ENCODE measurements around the gene MXD4. TPM values are rescaled to one million over a fixed set of nuclear protein-coding genes. Genes with fewer than 3 reads are reported as not detected.

The MXD4 gene
- total and polyA plus RNA-seq, 2 of the 13 experiments (the other 11 are each of a cell fraction or from before 2014, with no cell fraction given) = 29.0 to 31.3 TPM

GRCh38 chr4:2297606-2298531 is 36.0 kb upstream of the MXD4 start:
- Histone ChIP-seq H3K9me3 (ENCODE audit: low read length) (no peaks in the 10 kb centered on the region), H3K36me3 (replicated peaks in 1 of 2; ENCODE audit: control insufficient read depth in 1 of 2, insufficient read depth in 2 of 2, low read length in 2 of 2) (no peaks in the 10 kb centered on the region), H3K79me2 (ENCODE audit: insufficient read depth, low read length) (no peaks in the 10 kb centered on the region), H4K20me1 (ENCODE audit: insufficient read depth, low read length) (no peaks in the 10 kb centered on the region), H3K4me3 (replicated peaks in 1 of 3; ENCODE audit: insufficient read depth in 1 of 3, low read depth in 2 of 3, low read length in 3 of 3) (no peak overlapping the region), H3K9ac (ENCODE audit: insufficient read depth, low read depth, low read length) (no peak overlapping the region), H3K4me1 (ENCODE audit: insufficient read depth, low read length) (0 out of 2 replicates have a peak, but pooled peaks cover 9% of the 10 kb centered on the region), H3K27ac (ENCODE audit: extremely low read length, insufficient read depth, low read length) (no peak overlapping the region), H3K4me2 (ENCODE audit: low read depth, low read length) (no peak overlapping the region), H2AFZ (ENCODE audit: low read length) (no peak overlapping the region), H3K27me3 (ENCODE audit: control insufficient read depth in 1 of 2, insufficient read depth in 2 of 2, low read length in 2 of 2) (peaks cover 11 to 55% of the 10 kb centered on the region in 2 experiments; a peak in 4 of 5 replicates)
- BruUV-seq (replicated peaks) = no TSS peak
- 55% methylated on average over 38 of the region's 40 CpGs for WGBS (ENCODE audit: low lambda C conversion rate)
- POLR2A ChIA-PET = no interaction called here
- CTCF ChIA-PET (ENCODE audit: low intra/inter-chr PET ratio, low total read pairs) = no interaction called here
- FAIRE-seq (no peak), DNase-seq (ENCODE audit: low spot score) (no peak), ATAC-seq (no peak)
- in situ Hi-C loops (cut with HindIII; ENCODE audit: extremely low pct_ligation_motif_present, low pct_unique_long_range_greater_than_20kb) (no loop called here), intact Hi-C loops (cut with micrococcal nuclease; ENCODE audit: unreplicated experiment) (no loop called here)
- TF ChIP-seq CREB1 (IDR thresholded peaks at IDR 0.05) (peak; percentile 43; the same call in 1 of the 2 replicates), CREB1 (CRISPR knock-in tag; IDR thresholded peaks at IDR 0.05) (no peak), ZNF563 (CRISPR knock-in tag; IDR thresholded peaks at IDR 0.05) (no peak)

- POLR2A ChIA-PET = no interaction called here
- in situ Hi-C loops (cut with HindIII; ENCODE audit: extremely low pct_ligation_motif_present, low pct_unique_long_range_greater_than_20kb) = no loop called here
These were observed 35.0 kb upstream of the MXD4 start for GRCh38 chr4:2296631-2297601.

More at GRCh38 chr4:2296631-2297601, 35.0 kb upstream of the MXD4 start:
- intact Hi-C loops (cut with micrococcal nuclease; ENCODE audit: unreplicated experiment) = no loop called here
- no peak for DNase-seq (ENCODE audit: low spot score)
- Histone ChIP-seq H3K9me3 (ENCODE audit: low read length) (no peaks in the 10 kb centered on the region), H3K4me2 (ENCODE audit: low read depth, low read length) (no peak overlapping the region), H2AFZ (ENCODE audit: low read length) (no peak overlapping the region), H3K27ac (ENCODE audit: extremely low read length, insufficient read depth, low read length) (no peak overlapping the region), H3K36me3 (replicated peaks in 1 of 2; ENCODE audit: control insufficient read depth in 1 of 2, insufficient read depth in 2 of 2, low read length in 2 of 2) (no peaks in the 10 kb centered on the region), H3K4me3 (replicated peaks in 1 of 3; ENCODE audit: insufficient read depth in 1 of 3, low read depth in 2 of 3, low read length in 3 of 3) (no peak overlapping the region), H3K9ac (ENCODE audit: insufficient read depth, low read depth, low read length) (no peak overlapping the region), H3K4me1 (ENCODE audit: insufficient read depth, low read length) (0 out of 2 replicates have a peak, but pooled peaks cover 9% of the 10 kb centered on the region), H3K27me3 (ENCODE audit: control insufficient read depth in 1 of 2, insufficient read depth in 2 of 2, low read length in 2 of 2) (peaks cover 10 to 55% of the 10 kb centered on the region in 2 experiments; a peak in 4 of 5 replicates), H4K20me1 (ENCODE audit: insufficient read depth, low read length) (no peaks in the 10 kb centered on the region), H3K79me2 (ENCODE audit: insufficient read depth, low read length) (no peaks in the 10 kb centered on the region)
- 44% methylated on average over 7 of the region's 37 CpGs for WGBS (ENCODE audit: low lambda C conversion rate)
- no TSS peak for BruUV-seq (replicated peaks)
- TF ChIP-seq ZNF572 (CRISPR knock-in tag; IDR thresholded peaks at IDR 0.05) (no peak), ZNF281 (CRISPR knock-in tag; IDR thresholded peaks at IDR 0.05; ENCODE audit: borderline replicate concordance) (peak; percentile 62; the same call in 1 of the 2 replicates), ZNF577 (CRISPR knock-in tag; IDR thresholded peaks at IDR 0.05; ENCODE audit: borderline replicate concordance, low read depth) (no peak), ZNF761 (CRISPR knock-in tag; conservative IDR thresholded peaks at IDR 0.05) (no peak), ZFP1 (CRISPR knock-in tag; IDR thresholded peaks at IDR 0.05) (no peak)
- FAIRE-seq = no peak
- peak; percentile 49 for ATAC-seq
- CTCF ChIA-PET (ENCODE audit: low intra/inter-chr PET ratio, low total read pairs) = no interaction called here

All from HepG2 (cell line).